CD4-positive, alpha-beta T cell treated with Interleukin-1 beta for 1 hour (primary cell): ENCODE results near the gene NEURL2.
"Not testable (repeated sequence)": the region's sequence is repeated elsewhere in the genome, so short reads cannot be mapped to it uniquely, and the experiment has no call there.

Experiments
- DNase-seq, 2 donors: peaks; one replicate each; pipeline ENCODE4 v3.0.0-alpha.2; 2020 to 2022

Gene NEURL2

DNA sequence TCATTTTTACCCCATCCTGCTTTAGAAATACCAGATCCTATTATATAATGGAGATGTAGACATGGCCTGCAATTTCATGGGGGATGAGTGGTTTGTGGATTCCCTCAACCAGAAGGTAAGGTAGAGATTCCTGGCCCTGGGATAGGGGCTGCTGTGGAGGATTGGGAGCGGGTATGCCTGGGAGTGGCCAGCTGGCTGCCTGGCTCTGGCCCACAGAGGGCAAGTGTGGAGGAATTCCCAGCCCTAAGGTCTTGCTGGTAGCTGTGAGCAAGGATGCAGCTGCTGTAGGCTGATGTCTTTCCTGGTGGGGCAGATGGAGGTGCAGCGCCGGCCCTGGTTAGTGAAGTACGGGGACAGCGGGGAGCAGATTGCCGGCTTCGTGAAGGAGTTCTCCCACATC, 6.7 kb upstream of the NEURL2 start:
- no peak for DNase-seq

DNA sequence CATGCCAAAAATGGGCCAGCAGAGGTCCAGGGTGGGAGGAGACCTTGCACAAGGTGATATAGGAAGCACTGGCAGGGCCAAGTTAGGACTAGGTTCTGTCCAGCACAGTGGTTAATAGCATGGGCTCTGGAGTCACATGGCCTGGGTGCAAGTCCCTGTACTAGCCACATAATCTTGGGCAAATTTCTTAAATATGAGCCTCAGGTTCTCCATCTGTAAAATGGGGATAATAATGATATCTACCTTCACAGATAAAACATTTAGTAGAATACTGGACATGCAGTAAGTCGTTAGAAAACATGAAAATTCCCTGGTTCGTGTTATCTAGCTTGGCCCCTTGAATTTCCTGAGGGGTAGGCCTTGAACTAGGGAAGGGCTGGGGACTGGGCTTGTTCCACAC, 6.3 kb upstream of the NEURL2 start:
- no peak for DNase-seq

DNA sequence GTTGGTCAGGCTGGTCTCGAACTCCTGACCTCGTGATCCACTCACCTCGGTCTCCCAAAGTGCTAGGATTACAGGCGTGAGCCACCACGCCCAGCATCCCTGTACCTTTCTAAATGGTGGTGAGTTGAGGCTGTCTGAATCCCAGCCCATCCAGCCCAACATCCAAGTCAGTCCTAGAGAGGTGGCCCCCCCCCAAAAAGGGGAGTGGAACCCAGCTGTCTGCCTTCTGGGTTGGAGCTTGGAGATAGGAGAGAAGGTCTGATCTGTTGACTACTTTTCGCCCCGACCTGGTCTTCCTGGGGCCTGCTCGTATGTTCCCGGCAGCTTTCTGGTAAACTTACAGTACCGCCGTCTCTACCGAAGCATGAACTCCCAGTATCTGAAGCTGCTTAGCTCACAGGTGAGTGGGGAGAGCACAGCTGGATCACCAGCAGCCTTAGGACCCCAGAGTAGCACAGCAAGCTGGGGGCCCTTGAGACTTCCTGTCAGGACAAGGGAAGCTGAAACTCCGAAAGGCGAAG, 5.7 kb upstream of the NEURL2 start:
- no peak for DNase-seq

DNA sequence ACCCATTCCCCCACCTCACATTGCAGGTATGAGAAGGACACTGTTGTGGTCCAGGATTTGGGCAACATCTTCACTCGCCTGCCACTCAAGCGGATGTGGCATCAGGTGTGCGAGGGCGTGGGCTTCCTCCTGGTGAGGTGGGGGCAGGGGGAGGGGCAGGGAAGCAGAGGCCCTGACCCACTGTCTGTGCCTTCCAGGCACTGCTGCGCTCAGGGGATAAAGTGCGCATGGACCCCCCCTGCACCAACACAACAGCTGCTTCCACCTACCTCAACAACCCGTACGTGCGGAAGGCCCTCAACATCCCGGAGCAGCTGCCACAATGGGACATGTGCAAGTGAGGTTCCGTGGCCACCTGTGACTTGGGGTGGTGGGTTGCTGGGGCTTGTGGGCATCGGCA, 3.8 kb upstream of the NEURL2 start:
- no peak for DNase-seq

DNA sequence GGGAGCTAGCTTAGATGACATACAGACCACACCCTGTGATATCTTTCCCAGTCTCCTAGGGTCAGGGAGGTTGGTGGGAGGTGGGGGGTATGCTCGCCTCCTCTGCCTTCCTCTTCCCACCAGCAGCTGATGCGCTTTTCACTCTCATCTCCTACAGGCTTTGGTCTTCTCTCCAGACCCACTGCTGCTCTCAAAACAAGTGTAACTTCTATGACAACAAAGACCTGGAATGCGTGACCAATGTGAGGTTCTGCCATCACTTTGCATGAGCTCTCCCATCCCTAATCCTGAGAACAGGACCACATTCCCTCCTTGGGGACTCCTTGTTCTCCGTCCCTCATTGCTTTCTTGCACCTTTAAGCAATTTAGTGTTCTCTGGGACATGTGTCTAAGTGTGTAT, 2.8 kb upstream of the NEURL2 start:
- DNase-seq, result no peak

DNA sequence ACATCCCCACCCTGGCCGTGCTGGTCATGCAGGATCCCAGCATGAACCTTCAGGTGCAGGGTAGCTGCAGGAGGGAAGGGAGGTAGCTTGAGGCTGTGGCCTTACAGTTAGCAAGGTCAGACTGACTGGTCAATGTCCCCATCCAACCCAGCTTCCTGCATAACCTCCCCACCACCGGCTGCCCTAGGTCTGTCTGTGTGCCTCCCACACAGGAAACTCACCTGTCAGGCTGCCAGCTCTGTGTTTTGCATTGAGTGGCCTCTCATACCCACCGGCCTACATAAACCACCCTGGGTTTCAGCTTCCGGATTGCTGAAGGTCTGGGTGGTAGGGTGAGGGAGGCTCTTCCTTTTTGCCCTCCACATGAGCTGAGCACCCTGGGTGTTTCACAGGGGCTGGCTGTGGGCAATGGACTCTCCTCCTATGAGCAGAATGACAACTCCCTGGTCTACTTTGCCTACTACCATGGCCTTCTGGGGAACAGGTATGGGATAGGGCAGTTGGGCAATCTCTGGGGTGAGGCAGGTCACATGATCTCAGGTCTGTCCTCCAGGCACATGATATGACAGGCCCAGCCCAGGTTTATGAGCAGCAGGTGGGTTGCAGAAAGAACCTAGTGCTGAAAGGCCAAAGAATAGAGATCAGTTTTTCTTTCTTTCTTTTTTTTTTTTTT, 2.0 kb upstream of the NEURL2 start:
- DNase-seq, result peak in 1 of 2 donors; percentile 13

DNA sequence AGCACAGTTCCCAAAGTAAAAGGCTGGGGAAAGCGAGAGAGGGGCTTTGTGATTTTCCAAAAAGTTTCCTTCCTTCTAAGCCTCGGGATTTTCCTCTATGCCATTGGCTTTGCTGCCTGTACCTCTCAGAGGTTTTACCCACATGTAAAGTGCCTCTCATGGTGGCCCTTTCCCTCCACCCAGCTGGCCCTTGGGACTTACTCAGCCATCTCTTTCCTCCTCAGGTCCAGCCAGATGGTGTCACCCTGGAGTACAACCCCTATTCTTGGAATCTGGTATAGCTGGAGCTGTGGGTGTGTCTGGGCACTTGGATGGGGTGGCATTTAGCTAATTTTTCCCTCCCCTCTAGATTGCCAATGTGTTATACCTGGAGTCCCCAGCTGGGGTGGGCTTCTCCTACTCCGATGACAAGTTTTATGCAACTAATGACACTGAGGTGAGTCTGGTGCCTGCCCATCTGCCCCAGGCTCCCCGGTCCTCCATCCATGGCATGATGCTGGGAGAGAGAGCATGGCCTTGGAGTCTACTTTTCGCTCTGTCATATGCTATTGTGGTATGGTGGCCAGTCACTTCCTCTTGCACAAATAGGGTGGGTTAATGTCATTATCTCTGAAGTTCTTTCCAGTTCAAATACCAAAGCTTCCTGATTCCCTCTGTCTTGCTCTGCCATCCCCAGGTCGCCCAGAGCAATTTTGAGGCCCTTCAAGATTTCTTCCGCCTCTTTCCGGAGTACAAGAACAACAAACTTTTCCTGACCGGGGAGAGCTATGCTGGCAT, 1.2 kb upstream of the NEURL2 start:
- no peak for DNase-seq

DNA sequence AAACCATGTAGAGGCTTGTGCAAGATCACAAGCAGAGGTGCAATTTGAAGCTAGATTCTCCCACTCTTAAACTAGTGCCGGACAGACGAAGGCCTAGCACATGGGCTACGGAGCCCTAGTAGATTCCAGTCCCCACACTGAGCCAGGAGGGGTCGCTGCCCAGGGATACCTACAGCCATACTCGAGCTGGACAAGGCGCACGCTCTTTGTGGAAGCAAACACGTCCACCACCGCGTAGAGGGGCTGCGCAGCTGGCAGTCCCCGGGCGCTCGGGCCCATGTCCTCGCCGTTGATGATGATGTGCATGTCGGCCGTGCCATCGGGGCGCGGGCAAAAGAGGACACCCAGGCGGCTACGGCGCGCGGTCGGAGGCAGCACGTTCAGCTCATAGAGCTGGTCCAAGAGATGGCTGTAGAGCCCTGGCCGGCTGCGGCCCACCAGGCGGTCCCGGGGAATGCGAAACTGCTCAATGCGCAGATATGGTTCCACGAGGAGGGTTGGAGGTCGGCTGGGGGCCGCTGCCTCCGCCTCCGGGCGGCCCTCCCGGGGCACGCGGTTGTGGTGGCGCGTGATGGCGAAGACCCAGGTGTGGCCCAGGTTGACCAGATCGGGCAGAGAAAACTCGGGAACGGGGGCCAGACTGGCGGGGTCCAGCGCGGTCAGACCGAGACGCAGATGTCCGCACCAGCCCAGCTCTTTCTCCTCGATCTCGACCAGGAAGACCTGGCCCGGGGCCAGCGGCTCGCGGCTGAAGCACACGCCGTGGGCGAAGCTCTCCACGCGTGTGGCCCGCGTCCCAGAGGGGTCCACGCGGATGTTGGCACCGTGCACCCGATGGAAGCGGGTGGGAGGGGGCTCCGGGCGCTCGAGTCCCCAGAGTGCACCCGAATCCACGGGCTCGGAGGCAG, 677 bp downstream of the NEURL2 start:
- peak; percentile 45 to 66 for DNase-seq

DNA sequence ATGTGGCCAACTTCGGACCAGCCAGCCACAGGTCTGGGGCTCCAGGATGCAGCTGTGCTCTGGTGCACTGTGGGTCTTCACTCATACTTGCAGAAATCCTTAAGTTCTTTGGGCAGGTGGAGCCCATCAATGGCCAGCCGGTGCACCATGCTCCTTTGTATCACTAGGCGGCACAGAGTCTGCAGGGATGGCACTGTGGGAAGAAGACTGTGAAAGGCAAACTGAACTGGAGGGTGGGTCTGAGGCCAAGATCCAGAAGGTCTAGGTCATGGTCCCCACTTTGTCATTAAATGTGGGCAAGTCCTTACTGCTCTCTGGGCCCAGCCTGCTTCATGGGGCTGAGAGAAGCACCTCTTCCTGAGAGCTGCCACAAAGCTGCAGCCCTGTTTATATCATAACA, 2.3 kb downstream of the NEURL2 start:
- DNase-seq, result no peak

DNA sequence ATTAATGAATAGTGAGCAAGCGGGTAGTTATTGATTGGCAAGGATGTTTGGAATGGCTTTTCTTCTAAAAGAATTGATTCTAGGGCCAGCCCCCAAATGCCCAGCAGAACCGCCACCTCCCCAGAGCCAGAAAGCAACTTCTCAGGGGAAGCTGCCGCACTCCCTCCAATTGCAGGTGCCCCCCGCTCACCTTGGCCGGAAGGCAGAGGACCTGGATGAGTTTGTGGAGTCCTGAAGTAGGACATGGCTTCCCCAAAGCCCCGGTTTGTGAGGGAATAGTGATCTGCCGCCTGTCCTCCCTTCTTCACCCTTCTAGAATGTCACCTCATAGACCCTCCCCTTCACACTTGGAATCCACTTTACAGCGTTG, 3.7 kb downstream of the NEURL2 start, which contains the start of gene SPATA25:
Gene SPATA25 (minus strand): TSS at position 277 of the 370 bp plus-strand sequence. CDS start 32 bp downstream, at position 245.
- DNase-seq, result no peak

DNA sequence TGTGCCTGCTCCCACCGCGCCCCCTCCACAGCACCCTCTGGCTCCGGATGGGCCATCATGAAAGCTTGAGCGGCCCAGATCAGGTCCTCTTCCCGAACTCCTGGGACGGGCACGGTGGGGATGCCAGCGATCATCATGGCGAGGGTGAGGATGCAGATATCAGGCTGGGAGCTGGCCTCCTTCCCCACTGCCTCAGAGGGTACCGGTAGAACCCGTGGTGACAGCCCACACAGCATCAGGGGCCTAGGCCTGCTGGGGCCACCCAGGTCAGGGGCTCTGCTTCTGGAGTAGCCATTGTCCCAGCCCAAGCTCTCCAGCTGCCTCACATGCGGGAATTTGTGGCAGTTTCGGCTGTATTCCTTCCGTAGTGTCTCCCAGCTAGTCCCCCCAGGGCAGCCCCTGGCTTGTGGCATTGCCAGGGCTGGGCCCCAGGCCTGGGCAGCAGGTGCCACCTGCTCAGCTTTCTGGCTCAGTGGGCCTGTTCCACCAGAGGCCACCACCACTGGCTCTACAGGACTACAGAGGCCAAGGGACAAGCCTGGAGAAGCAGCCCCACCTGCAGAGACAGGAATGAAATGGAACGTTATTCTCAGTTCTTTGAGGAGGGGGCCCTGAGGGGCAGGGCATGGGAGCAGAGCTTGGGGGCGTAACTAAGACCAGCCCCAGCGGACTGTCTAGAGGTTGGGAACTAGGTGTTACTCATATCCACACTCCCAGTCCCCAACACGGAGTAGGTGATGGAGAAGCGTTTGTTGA, 4.2 kb downstream of the NEURL2 start:
- DNase-seq, result no peak

DNA sequence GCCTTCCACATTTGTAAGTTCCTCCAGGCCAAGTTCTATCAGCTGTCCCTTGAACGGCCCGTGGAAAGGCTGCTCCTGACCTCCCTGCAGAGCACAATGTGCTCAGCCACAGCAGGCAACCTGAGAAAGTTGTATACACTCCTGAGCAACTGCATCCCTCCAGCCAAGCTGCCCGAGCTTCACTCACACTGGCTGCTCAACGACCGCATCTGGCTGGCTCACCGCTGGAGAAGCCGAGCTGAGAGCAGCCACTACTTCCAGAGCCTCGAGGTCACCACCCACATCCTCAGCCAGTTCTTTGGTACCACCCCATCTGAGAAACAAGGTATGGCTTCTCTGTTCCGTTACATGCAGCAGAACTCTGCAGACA, 7.9 kb downstream of the NEURL2 start:
- no peak for DNase-seq

DNA sequence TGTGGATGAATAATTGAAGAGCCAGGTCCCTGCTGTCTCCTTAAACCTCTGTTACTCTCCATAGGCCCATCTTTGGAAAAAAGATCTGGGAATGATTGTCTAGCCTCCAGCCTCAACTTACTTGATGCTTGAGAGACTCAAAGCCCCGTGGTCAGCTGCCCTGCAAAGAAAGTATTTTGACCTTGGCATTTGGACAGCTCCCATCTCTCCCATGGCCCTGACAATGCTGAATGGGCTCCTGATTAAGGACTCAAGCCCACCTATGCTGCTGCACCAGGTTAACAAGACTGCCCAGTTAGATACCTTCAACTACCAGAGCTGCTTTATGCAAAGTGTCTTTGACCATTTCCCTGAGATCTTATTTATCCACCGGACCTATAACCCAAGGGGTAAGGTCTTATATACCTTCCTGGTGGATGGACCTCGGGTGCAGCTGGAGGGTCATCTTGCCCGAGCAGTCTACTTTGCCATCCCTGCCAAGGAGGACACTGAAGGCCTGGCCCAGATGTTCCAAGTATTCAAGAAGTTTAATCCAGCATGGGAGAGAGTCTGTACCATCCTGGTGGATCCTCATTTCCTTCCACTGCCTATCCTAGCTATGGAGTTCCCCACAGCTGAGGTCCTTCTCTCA, 8.4 kb downstream of the NEURL2 start:
- no peak for DNase-seq

DNA sequence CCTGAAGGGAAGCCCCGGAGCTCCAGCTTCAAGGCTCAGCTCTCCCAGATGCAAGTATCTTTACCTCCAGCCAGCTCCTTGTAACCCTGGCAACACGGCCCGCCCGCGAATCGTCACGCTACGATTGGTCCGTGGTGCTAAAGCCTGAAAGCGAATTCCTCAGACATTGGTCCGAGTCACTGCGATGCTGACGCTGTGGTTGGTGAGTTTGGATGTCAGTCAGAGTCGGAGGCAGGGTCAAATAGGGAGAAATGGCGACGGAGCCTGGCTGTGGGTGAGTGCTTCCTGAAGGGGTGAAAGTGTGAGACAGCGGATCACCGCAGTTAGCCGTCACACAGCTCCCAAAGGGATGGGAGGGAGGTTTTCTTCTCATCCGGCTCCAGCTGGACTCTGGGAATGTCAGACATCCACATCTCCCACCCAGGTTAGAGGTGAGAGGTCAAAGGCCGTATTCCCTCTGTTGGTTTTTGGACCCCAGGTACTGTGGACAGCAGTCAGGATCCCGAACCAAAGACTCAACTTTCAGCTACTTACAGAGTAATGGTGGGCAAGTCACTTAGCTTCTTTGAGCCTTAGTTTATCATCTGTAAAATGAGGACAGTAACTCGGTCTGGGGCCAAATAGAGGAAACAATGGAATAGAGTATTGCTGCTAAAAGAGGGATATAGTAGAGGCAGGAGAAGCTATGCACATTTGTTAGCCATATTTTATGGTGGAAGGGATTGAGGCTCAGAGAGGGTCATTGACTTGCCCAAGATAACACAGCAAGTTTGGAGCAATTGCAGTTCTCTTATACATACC, 9.8 kb downstream of the NEURL2 start, which contains the start of gene ZSWIM1:
Gene ZSWIM1 (plus strand): TSS at position 240 of the 801 bp plus-strand sequence. CDS start 1,366 bp downstream, outside the sequence.
- peak; percentile 98 to 99 for DNase-seq

DNA sequence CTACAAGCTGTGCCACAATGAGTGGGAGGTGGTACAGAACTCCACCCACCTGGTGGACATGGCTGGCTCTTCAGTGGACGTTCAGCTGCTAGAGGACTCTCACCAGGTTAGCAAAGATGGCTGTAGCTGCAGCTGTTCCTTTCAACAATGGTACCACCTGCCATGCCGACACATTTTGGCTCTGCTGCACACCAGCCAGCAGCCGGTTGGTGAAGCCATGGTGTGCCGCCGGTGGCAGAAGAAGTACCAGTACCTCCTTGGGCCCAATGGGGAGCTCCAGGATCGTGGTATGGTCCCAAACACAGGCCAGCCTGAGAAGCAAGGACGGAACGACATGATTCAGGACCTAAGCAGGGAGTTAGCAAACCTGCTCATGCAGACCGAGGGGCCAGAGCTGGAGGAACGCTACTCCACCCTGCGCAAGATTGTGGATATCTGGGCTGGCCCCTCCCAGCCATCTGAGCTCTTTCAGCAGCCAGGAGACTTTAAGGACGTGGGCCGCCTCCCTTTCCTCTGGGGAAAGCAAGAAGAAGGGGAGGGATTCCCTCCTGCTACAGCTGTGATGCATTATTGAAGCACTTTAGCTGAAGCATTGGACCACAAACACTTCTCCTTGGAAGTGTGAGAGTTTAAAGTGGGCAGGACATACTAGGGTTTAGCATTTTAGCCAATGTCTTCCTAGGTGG, 12.8 kb downstream of the NEURL2 start:
- DNase-seq, result no peak

DNA sequence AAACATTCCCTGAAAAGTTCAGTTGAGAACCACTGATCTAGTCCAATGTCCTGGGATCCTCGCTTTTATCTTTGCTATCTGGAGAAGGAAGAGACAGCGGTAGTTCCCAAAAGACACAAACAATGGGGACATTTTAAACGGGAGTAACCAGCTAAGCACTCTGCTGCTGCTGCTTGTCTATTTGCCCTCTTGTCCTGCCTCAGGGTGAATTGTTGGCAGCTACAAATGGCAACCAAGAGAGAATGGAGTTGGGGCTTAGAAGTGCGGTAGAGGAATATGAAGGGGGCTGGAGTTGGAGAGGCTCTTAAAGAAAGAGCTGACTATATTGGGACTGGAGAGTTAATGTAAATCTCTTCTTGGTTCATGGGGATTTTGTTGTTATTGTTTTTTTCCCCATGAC, 16.4 kb downstream of the NEURL2 start:
- DNase-seq, result no peak

DNA sequence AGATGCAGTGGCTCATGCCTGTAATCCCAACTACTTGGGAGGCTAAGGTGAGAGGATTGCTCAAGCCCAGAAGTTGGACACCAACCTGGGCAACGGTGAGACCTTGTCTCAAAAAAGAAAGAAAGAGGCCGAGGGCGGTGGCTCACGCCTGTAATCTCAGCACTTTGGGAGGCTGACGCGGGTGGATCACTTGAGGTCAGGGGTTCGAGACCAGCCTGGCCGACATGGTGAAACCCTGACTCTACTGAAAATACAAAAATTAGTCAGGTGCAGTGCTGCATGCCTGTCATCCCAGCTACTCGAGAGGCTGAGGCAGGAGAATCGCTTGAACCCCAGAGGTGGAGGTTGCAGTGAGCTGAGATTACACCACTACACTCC, 16.9 kb downstream of the NEURL2 start:
- DNase-seq, result not testable (repeated sequence)

DNA sequence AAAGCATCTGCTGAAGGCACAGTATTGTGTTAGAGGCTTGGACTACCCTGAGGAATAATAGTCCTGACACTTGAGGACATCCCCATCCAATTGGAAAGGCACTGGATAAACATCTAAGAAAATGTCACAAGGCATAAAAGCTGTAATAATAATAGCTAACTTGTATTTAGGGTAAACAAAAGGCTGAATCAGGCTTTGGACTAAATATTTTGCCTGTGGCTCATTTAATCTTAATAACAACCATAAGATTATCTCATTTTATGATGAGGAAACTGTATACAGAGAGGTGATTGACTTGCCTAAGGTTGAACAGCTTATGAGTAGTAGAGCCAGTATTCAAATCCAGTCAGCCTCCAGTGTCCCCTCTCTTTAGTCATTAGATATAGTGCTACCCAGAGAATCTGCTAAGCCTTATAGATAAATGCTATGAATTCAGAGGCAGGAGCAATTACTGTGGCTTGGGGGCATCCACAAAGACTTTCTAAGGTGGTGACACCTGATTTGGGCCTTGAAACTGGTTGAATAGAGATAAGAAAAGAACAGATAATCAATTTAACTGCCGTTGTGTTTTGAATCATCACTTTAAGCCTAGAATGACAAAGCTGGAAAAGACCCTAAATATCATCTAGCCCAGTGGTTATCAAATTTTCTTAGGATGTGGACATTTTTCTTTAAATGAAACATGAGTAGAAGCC, 17.5 kb downstream of the NEURL2 start:
- DNase-seq, result no peak

DNA sequence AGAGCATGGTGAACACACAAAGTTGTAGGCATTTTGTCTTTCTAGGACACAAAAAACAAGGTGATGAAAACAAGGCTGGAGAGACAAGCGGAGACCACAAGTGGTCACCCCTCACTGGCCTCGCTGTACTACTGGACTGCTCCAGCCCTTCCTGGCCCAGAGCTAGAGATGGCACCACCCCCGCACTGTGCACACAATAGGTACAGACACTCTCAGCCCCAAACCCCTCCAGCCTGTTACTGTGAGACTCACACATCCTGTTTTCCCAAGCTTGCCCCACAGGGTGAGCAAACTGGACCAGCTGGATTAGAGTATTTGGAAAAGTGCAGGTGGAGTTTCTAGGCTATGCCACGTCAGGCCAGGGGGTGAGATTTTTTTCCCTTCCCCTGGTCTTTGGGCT, 18.4 kb downstream of the NEURL2 start:
- no peak for DNase-seq

DNA sequence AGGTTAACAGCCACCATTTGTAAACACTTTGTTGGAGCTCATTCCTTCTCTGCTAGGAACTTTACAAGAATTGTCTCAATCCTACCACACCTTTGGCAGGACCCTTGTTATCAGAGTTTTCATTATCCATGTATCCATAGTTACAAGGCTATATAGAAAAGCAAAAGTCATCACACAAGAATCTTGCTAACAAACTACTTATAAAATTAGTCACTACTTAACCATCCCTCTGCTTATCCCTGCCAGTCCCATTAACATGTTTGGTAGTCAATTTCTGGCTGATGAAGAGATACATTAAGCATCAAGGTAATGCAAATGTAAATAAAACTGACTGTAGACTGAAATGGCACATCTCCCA, 23.2 kb downstream of the NEURL2 start:
- DNase-seq, result no peak
